Measurements from ENCODE around the gene TBC1D16.
"Not testable (repeated sequence)": the region's sequence is repeated elsewhere in the genome, so short reads cannot be mapped to it uniquely, and the experiment has no call there.

The TBC1D16 gene

DNA sequence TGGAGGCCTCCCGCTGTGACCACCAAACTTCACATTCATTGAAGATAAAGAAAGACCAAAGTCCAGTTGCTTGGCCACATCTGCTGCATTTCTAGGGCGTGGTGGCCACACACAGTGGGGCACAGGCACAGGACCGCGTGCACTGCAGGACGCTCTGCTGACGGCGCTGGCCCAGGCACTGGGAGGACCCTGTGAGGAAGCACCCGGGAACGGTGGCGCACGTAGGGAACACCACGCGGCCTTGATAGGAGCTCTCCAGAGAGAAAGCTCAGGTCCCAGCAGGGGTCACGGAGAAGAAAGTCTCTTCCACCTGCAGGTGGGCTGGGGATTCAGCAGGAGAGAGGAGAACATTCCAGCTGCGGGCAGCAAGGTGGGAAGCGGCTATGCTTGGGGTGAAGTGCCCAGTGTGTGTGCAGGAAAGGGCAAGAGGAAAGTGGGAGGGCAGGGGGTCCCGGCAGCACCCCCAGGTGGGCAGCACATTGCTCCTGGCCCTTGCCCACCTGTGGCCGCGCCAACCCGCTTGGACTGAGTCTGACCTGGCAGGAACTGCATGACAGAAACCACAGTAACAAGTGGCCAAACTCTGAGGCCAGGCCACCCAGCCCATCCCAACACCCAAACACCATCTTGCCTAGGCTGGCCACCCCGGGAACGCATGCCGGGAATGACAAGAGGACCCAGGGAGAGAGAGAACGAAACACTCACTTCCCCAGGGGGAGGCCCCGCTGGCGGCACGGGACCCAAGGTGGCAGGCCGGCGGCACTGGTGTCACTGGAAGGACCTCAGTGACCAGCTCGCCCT, 32.8 kb downstream of the TBC1D16 start:
- no peak for DNase-seq

DNA sequence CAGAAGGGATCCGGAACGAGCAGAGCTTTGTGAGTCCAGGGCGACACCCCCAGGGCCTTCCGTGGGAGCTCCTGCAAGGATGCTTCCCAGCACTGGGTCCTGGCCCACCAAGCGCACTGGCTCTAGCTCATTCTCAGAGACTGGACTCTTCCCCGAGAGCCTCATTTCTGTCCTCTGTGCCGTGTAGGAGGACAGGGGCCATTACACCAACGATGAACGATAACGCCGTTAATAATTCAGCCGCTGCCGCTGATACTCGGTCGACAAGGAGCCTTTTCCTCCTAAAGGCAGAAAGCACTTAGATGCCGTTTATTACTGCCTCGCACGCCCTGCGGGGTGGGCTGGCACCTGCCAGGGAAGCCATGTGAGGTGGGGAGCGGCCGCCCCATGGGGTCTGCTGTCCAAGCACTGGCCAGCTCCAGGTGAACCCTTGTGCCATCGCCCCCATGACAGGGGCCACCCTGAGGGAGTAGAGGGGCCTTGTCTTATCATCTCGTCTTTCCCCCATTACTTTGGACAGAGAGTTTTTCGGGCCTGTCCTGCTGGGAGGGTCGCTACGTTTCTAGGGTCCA, 33.5 kb downstream of the TBC1D16 start:
- DNase-seq: no peak

DNA sequence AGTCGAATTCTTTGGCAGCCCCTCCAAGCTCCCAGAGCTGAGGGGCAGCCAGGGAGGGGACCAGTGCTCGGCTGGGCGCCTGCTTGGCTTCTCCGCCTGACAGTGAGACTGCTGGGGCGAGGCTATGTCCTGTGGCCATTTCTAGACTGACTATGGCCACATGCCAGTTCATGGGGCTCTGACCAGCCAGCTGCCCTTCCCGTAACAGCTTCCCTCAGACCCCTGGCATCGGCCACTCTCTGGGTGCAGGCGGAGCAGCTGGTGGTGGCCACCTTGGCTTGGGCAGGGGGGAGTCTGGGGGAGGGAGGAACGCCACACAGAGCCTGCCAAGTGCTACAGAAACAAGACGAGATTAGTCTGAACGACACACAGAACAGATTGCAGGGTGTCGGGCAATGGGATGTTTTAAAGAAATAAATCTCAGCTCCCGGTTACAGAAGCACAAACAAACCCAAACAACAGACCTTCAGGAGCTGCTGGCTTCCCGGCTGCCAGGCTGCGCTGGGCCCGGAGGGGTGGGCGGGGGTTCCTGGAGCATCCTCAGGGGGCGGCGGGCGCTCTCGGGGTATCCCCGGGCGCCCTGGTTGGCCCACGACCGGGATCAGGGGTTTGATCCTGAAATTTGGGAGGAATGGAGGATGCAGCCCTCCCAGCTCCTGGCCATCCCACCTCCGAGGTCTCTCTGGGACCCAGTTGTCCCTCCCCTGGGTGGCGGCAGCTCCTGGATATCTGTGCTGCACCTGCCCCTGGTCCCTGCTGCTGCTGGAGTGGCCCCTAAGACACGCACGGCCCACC, 34.5 kb downstream of the TBC1D16 start:
- DNase-seq: no peak

DNA sequence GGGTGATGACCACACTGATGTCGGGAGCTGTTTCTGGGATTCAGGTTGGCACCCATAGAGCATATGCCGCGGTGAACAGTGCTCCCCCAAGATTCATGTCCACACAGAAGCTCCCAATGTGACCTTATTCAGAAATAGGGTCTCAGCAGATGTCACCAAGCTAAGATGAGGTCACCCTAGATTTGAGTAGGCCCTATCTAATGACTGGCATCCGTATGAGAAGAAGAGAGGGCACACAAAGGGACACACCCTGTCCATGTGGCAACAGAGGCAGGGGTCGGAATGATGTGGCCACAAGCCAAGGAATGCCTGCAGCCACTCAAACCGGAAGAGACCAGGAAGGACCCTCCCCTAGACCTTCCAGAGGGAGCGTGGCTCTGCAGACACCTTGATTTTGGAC, 35.5 kb downstream of the TBC1D16 start:
- no peak for DNase-seq

DNA sequence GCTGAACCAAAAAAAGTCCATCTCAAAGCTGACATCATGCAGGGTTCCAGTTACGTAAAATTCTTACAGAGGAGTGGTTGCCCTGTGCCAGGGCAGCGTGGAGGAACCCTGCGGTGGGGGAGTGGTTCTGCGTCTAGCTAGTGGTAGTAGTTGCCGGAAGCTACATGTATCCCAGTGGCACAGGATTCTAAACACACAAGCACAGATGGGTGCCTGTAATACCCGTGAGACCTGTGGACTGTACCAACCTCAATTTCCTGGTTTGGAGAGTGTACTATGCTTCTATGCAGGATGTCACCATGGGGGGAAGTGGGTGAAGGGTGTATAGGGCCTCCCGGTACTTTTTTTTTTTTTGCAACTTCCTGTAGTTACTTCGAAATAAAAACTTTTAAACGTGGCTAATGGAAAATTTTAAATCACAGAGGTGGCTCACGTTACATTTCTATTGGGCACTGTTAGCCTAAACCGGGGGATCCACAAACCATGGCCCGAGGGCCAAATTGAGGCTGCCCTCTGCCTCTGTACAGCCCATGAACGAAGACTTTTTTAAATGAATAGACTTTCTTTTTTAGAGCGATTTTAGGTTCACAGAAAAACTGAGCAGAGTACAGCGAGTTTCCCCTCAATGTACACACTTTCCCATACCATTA, 38.5 kb downstream of the TBC1D16 start:
- DNase-seq: no peak

DNA sequence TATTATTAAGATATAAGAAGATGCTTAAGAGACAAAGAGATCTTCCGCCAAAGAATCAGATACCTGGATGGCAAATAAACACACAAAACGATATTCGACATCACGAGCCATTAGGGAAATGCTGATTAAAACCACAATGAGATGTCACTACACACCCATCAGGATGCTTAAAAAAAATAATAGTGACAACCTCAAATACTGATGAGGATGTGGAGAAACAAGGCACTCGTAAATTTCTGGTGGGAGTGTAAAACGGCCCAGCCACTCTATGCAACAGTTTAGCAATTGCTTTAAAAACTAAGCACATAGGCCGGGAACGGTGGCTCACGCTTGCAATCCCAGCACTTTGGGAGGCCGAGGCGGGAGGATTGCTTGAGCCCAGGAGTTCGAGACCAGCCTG, 39.4 kb downstream of the TBC1D16 start:
- DNase-seq: no peak

DNA sequence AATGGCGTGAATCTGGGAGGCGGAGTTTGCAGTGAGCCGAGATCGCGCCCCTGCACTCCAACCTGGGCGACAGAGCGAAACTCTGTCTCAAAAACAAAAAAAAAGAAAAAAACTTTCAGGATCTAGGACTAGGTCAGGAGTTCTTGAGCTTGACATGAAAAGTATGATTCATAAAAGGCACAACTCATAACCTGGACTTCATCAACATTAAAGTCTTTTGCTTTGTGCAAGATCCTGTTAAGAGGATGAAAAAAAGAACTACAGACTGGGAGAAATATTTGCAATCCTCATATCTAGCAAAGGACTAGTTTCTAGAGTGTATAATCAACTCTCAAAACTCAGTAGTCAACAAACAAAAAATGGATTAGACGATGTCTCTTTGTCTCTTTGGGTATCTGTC, 40.0 kb downstream of the TBC1D16 start:
- DNase-seq: no peak

DNA sequence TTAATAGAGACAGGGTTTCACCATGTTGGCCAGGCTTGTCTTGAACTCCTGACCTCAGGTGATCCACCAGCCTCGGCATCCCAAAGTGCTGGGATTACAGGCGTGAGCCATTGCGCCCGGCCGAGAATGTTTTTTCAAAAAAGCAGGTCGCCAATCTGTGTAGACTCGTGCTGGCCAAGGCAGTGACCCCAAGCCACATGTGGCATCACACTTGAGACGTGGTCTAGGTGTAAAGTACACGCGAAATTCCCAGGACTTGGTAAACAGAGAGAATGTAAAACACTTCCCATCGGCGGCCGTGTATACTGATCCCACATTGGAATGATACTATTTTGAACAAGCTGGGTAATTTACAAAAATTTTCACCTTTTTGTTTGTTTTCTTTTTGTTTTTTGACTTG, 41.1 kb downstream of the TBC1D16 start:
- no peak for DNase-seq

DNA sequence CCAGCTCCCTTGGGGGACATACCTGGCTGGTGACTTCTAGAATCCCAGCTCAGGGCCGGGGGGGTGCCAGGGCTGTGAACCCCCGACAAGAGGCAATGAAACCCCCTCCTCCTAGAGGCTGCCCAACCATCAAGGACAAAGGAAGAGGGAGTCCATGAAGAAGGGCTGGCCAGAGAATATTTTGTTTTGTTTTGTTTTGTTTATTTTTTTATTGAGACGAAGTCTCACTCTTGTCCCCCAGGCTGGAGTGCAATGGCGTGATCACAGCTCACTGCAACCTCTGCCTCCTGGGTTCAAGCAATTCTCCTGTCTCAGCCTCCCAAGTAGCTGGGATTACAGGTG, 41.5 kb downstream of the TBC1D16 start:
- DNase-seq: not testable (repeated sequence)

DNA sequence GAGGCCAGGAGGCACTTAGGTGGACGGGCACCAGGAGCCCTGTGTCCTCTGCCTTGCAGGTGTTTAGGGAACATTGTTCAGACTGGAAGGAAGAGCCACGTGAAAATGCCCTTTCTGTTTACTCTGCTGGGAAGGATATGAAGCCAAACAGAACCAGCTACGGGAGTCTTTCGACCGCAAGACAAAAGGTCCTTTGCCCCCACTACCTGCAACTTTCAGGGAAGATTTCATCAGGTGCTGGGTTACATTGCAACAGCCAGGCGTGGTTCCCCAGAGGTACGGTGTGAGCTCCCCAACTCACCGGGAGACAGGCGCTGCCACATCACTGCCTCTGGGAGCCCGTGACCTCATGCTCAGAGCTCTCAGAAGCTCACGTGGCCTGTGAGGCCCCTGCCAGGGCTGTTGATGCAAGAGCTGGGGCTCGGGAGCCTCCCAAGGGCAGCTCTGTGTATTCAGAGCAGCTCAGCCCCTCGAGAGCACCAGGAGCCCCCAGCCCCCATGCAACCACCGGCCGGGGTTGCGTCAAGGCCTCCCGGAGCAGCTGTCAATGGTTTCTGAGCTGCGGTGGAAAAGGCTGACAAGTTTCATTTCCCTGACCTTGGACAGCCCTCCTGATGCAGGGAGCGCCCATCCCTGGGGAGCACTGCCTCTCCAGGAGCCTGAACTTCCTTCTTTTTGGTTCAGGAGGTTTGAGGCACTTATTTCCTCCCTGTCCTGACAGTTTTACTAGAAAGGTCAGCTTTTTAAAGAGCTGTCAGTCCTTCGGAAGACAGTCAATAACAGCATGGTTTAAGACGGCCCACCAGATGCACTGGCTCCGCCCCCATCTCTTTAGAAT, 42.1 kb downstream of the TBC1D16 start:
- no peak for DNase-seq

DNA sequence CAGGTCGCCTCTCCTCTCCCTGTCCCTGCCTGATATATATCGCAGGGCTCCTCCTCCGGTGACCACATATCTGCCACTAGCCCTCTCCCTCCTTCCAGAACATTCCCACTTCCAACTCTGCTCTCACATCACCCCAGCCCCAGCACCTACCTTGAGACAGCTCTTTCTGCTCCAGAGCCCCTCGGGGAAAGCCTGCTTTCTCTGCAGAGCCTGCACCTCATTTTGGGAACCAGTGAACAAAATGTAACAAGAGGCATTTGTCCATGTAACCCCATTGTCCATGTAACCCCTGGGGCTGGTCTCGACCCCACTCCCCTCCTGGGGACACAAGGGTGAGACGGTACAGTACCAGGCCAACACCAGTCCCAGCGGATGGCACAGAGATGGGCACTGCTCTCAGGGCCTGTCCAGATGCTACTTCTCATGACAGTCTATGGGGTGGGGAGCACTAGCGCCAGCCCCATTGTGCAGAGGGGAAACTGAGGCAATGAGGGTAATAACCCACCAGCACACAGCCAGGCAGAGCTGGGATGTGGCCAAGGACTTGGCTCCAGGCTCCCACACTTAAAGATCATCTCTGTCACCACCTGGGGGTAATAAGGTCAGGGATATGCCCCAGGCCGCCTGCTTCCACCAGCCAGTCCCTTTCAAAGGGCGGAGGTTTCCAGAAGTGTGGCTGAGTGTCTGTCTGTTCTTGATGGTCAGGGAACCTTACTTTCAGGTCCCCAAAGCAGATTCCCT, 42.9 kb downstream of the TBC1D16 start:
- DNase-seq: no peak

DNA sequence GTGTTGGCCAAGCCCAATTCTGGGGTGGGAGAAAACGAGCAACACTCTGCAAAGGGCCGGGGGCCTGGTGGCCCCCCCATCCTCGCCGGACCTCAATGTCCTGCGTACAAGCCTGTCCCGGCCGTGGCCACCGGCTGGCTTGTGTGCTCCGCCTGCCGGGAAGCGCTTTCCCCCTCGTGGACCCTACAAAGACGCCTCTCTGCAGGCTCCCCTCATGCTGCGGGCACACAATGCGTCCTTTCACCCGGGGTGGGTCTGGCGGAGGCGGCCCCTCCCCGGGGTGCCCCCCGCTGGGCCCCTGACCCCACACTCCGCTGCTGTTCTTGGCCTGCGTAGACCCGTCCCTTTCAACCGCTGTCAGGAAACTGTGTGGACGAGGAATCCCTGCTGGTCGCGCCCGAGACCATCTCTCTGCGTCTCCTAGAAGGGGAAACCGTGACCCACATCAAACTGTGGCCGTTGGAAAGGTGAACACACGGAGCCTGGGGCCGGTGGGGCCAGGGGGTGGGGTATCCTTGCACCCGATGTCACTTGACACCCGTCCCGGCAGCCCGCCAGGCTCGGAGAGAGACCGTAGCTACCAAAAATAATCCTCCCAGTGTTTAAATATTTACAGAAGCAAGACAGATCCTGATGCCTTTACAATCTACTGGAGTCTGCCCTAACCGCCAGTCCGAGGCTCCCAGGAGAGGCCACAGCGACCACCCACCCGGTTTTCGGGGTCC, 43.6 kb downstream of the TBC1D16 start:
- DNase-seq: no peak

DNA sequence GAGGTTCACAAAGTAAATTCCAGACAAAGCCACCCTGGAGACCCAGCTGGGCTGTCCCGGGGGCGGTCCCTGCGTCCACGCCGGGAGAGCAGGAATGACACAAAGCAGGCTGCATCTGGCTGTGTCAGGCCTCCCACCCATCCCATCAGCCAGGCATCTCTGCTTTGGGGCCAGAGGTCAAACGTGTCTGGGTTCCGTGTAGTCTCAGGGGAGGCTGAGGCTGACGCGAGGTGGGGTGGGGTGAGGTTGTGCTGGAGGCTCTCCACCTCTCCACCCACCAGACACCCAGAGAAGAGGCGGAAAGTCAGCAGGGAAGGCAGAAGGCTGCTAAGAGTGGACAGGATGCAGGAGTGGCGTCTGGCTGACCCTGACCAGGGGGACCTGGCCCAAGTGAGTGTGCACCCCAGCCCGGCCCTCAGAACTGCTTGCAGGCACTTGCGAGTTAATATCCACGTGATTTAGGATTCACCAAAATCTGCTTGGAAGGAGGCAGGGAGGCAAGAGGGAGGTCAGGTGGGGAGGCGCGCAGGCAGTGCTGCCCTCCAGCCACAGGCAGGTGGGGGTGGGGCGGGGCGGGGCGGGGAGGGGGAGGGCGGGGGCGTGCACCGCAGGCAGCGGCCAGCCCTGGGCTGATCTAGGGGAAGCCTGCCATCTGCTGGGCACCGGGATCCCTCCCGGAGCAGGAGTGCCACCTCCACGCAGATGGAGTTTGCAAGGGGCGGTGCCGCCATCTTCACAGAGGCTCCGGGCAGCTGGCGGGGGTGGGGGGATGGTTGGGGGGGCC, 44.3 kb downstream of the TBC1D16 start:
- DNase-seq: peak; percentile 42

DNA sequence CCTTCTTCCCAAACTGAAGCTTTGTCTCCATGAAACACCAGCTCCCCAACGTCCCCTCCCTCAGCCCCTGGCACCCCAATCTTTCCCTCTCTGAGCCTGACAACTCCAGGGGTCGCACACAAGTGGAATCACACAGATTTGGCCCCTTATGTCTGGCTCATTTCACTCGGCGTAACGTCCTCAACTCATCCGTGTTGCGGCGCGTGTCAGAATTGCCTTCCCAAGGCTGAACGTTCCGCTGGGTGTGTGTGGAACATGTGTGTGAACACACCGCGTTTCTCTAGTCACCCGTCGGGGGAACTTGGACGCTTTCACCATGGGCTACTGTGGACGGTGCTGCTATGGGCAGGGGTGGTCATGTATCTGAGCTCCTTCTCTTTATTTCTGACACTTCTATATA, 45.0 kb downstream of the TBC1D16 start:
- DNase-seq: no peak

DNA sequence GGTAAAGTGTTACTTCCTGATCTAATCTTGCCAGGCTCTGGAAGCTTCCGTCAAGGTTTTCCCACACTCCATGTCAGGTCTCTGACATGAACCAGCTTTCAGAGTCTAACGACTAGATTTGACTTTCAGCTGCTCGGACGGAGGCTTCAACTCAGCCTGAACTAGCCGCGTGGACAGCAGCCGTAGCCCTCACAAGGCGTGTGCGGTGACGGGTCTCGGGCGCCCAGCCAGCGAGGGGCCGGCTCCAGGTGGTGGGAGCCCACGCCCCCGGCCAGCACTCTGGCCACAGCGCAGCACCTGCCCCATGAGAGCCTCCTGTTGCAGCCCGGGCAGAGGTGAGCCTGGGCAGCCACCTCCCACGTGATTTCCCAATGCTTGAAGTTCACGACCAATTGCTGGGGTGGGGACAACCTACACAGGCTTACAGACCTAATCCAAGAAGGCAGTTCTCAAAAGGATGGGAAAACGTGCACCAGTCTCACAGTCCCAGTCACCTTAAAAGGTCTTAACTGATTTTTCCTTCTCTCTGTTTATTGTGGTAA, 45.5 kb downstream of the TBC1D16 start:
- DNase-seq: no peak

DNA sequence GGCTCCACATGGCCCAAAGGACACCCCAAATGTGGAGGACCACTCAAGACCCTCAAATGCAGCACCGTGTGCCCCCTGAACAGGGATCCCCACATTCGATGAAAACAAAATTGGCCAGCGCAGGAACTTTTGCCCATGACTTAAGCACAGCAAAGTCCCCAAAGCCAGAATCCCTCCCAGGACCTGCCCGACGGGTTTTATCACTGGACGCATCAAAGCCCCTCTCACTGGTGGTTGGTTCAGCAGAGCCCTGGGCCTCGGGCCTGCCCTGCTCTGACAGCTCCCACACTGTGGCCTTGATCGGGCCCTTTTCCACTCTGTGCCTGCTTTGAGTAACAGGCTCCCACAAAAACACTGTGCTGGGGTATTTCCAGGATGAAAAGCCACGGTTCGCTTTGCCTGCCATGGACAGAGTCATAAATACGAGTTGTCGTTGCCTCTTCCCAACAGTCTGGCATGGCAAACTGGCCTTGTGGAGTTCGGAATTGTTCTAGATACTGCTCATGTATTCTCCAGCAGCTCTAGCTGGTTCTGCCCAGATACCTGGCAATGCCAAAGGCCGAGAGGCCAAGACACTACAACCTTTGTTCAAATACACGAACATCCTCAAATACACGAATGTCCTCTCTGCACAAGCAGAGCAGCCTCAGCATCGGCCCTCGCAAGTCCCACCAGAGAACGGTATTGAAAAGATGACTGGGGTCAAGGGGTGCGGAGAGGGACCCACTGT, 46.4 kb downstream of the TBC1D16 start:
- no peak for DNase-seq

DNA sequence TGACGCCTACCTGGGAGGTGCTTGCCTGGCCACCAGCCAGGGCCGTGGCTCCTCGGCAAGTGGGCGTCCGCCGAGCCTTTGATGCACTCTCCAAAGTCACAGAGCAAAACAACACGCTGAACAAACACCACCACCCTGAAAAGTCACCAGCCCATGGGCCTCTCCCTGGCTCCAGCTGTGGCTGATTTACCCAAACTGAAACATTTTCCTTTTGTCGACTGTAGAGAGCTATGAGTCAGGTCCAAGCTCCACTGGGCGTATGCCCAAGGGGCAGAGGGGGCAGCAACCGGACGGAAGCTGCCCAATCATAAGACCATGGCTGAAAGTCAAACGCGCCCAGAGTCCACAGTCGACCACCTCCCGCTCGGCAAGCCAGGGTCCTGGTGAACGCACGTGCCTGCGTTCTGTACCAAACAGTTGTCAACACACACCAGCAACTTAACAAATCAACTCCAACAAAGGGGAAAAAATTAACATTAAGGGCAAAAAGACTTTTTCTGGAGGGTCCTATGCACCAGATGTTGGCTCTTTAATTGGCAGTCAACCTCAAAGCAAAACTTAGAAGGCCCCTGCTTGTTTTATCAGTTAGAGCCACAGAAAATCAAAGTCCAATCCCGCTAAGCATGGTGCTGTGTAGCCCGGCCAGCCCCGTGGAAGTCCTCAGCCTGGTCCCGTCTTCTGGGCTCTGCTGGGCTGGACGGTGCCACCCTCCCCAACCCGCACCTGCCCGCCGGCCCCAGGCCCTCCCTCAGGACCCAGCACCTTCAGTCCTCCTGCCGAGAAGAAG, 47.3 kb downstream of the TBC1D16 start:
- no peak for DNase-seq

DNA sequence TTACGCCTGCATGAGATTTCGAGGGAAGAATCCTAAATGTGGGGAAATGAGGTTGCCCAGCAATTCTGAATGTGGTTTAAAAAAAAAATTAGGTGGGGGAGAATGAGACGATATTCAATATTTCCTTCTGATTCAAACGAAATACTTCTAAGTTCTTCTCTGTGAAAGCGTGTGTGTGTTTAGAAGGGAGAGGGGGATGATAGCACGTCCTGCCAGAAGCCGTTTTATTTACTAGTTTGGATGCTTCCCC, 47.8 kb downstream of the TBC1D16 start:
- no peak for DNase-seq

All from NCI-H1048 (cell line).